K562 (cell line): ENCODE measurements around the gene AKAP13. TPM values are rescaled to one million over a fixed set of nuclear protein-coding genes. Genes with fewer than 3 reads are reported as not detected.

Experiments
- ATAC-seq: fragments of 200-7000 bp; cut with Tn5 transposase; 3 replicates; pipeline ENCODE4 v1.9.1; 2020; ENCODE audit warnings: moderate library complexity
- BruUV-seq: library from RNA; stranded (reverse); fragments of 400-500 nt; replicated peaks from 2 replicates; lab custom pipeline; 2021; lab: Mats Ljungman, UMichigan
- CTCF ChIA-PET: fragments of 300-600 bp; formaldehyde crosslinking; extraction: SDS; loops from one replicate; lab custom pipeline; 2021; ENCODE audit warnings: low intra/inter-chr PET ratio; lab: Yijun Ruan, JAX
- POLR2A ChIA-PET: fragments of 300-600, 350-650 bp; sonication (Branson Sonifier 250); formaldehyde crosslinking; extraction: SDS; loops from one replicate; lab custom pipeline; 2021; ENCODE audit warnings: antibody characterized with exemption, inconsistent platforms; lab: Yijun Ruan, JAX
- DNase-seq, 4 experiments: peaks; one replicate each; pipeline versions ENCODE4 v3.0.0 to v3.0.0-alpha.2; 2011 to 2018; ENCODE audit warnings: low spot score in 3 of 4, mixed read lengths in 3 of 4; ENCODE audit errors: extremely low read depth in 1 of 4
- FAIRE-seq: peaks from 2 replicates; lab custom pipeline; 2011; peaks lifted over from hg19 to GRCh38; lab: Jason Lieb, UNC
- H2AFZ ChIP-seq: 2 replicates; pipeline ENCODE4 v1.6.0; 2011; ENCODE audit warnings: low read depth, low read length, control low read depth, inconsistent platforms
- H3K27ac ChIP-seq: fragments of 200-600 bp; 3 replicates; pipeline ENCODE4 v1.8.0; 2011; ENCODE audit warnings: low read depth, mild to moderate bottlenecking, control low read depth, inconsistent platforms, low read length, moderate library complexity, mixed read lengths; ENCODE audit errors: extremely low read depth
- H3K27me3 ChIP-seq, 2 experiments: fragments of 300-600 bp in 1 of 2; 2 replicates in 1 of 2; 3 replicates in 1 of 2; pipeline versions ENCODE4 v1.6.0 to v1.8.0; 2011; ENCODE audit warnings: inconsistent platforms in 2 of 2, low read length in 2 of 2, mild to moderate bottlenecking in 1 of 2, mixed read lengths in 1 of 2, moderate library complexity in 1 of 2; ENCODE audit not compliant: control insufficient read depth in 2 of 2, insufficient read depth in 2 of 2
- H3K36me3 ChIP-seq: fragments of 300-600 bp; 3 replicates; pipeline ENCODE4 v1.8.0; 2011; ENCODE audit warnings: mild to moderate bottlenecking, low read length, inconsistent platforms; ENCODE audit not compliant: control insufficient read depth, insufficient read depth
- H3K4me1 ChIP-seq, 2 experiments: fragments of 200-600 bp in 1 of 2; replicated peaks in 1 of 2; 2 replicates in 1 of 2; 3 replicates in 1 of 2; pipeline versions ENCODE4 v1.5.1 to v1.8.0; 2011; ENCODE audit warnings: inconsistent platforms in 2 of 2, low read length in 2 of 2, mild to moderate bottlenecking in 1 of 2, mixed read lengths in 1 of 2, moderate library complexity in 1 of 2; ENCODE audit not compliant: control insufficient read depth in 2 of 2, insufficient read depth in 2 of 2
- H3K4me2 ChIP-seq: 2 replicates; pipeline ENCODE4 v1.6.1; 2011; ENCODE audit warnings: low read length, control low read depth, inconsistent platforms, mixed read lengths; ENCODE audit not compliant: insufficient read depth
- H3K4me3 ChIP-seq: fragments of 200-600 bp; sonication (generic), shearing (Covaris generic); 2 replicates; pipeline ENCODE4 v1.5.1; 2016; ENCODE audit warnings: control low read depth, inconsistent platforms
- H3K79me2 ChIP-seq: fragments of 200-600 bp; 3 replicates; pipeline ENCODE4 v1.8.0; 2011; ENCODE audit warnings: low read length, inconsistent platforms; ENCODE audit not compliant: control insufficient read depth, insufficient read depth
- H3K9ac ChIP-seq, 2 experiments: 2 replicates each; pipeline versions ENCODE4 v1.6.0 to v1.6.1; 2011; ENCODE audit warnings: low read depth in 2 of 2, low read length in 2 of 2, control low read depth in 1 of 2, inconsistent platforms in 1 of 2, mild to moderate bottlenecking in 1 of 2, mixed read lengths in 1 of 2; ENCODE audit not compliant: insufficient read depth in 1 of 2
- H3K9me1 ChIP-seq: one replicate; pipeline ENCODE4 v1.6.0; 2011; ENCODE audit warnings: inconsistent platforms, mild to moderate bottlenecking, low read length, moderate library complexity; ENCODE audit not compliant: control insufficient read depth, insufficient read depth
- H3K9me3 ChIP-seq: replicated peaks from 2 replicates; pipeline ENCODE4 v1.5.1; 2011; ENCODE audit warnings: low read depth, low read length, inconsistent platforms; ENCODE audit not compliant: control insufficient read depth, insufficient read depth
- H4K20me1 ChIP-seq: replicated peaks from 2 replicates; pipeline ENCODE4 v1.6.1; 2011; ENCODE audit warnings: low read length, inconsistent platforms, mixed read lengths; ENCODE audit not compliant: control insufficient read depth, insufficient read depth
- ARID3A ChIP-seq: IDR thresholded peaks from 2 replicates; pipeline ENCODE4 v1.6.1; 2012; ENCODE audit warnings: low read depth, low read length, improper control_type of control experiment, borderline replicate concordance
- BACH1 ChIP-seq: fragments of 200-800 bp; sonication (Bioruptor generic); IDR thresholded peaks from 2 replicates; pipeline ENCODE4 v1.6.1; 2016; ENCODE audit warnings: missing genetic modification characterization, missing compliant biosample characterization
- COPS2 ChIP-seq: fragments of 450-650 bp; conservative IDR thresholded peaks from 2 replicates; pipeline ENCODE4 v1.6.1; 2016; ENCODE audit warnings: mild to moderate bottlenecking, moderate library complexity
- CSDE1 ChIP-seq, 2 experiments: fragments of 450-650 bp; IDR thresholded peaks; 2 replicates each; pipeline ENCODE4 v1.6.1; 2016; ENCODE audit warnings: mild to moderate bottlenecking in 1 of 2
- DDX20 ChIP-seq: fragments of 450-650 bp; IDR thresholded peaks from 2 replicates; pipeline ENCODE4 v1.6.1; 2016; ENCODE audit warnings: missing genetic modification characterization, low read depth, mild to moderate bottlenecking, missing compliant biosample characterization, moderate library complexity
- E2F6 ChIP-seq, 2 experiments: IDR thresholded peaks; 2 replicates each; pipeline ENCODE4 v1.6.1; 2011; ENCODE audit warnings: borderline replicate concordance in 1 of 2, control low read depth in 1 of 2, low read depth in 1 of 2, low read length in 1 of 2, mild to moderate bottlenecking in 1 of 2, mixed read lengths in 1 of 2, moderate library complexity in 1 of 2; ENCODE audit not compliant: insufficient read depth in 1 of 2, insufficient read length in 1 of 2, poor library complexity in 1 of 2, severe bottlenecking in 1 of 2; ENCODE audit errors: extremely low read depth in 1 of 2
- RBM34 ChIP-seq: fragments of 200-400 bp; formaldehyde crosslinking; IDR thresholded peaks from 2 replicates; pipeline ENCODE4 v1.6.1; 2018; ENCODE audit warnings: low read length, borderline replicate concordance; ENCODE audit not compliant: insufficient read depth
- RFX1 ChIP-seq: fragments of 450-650 bp; IDR thresholded peaks from 2 replicates; pipeline ENCODE4 v1.6.1; 2016; ENCODE audit warnings: mild to moderate bottlenecking, moderate library complexity
- RFX5 ChIP-seq: IDR thresholded peaks from 2 replicates; pipeline ENCODE4 v1.6.1; 2011; ENCODE audit warnings: low read depth, mild to moderate bottlenecking, improper control_type of control experiment, low read length
- SNAPC5 ChIP-seq: fragments of 250-450 bp; sonication (Bioruptor Pico); IDR thresholded peaks from 2 replicates; pipeline ENCODE4 v1.8.0; 2021; ENCODE audit warnings: moderate library complexity, mild to moderate bottlenecking, inconsistent platforms
- TEAD2 ChIP-seq: fragments of 450-650 bp; IDR thresholded peaks from 2 replicates; pipeline ENCODE4 v1.6.1; 2016; ENCODE audit warnings: missing genetic modification characterization, control low read depth, missing compliant biosample characterization
- WGBS: fragments of 100-300 bp; shearing (Covaris generic); methylation state at CpG from one replicate; pipeline ENCODE4 v1.1.6; 2016; ENCODE audit warnings: low coverage, mixed read lengths; ENCODE audit not compliant: insufficient coverage; ENCODE audit errors: missing lambda C conversion rate; 5-methylcytosine and 5-hydroxymethylcytosine counted together
- in situ Hi-C: fragments of 300-500 bp; cut with MboI; formaldehyde crosslinking; loops from 4 replicates; pipeline ENCODE4 v1.15.0; 2018; ENCODE audit warnings: inconsistent platforms, mixed read lengths
- intact Hi-C: fragments of 100-400 bp; cut with micrococcal nuclease; formaldehyde crosslinking; loops from 2 replicates; pipeline ENCODE4 v1.14.2; 2022
- polyA plus RNA-seq, 8 experiments: library from polyadenylated mRNA; depleted of rRNA in 4 of 8; stranded (reverse) in 5 of 8; unstranded in 3 of 8; fragments of >200 nt; fragmentation: Nextera tagmentation in 2 of 8; fragmentation: Illumina TruSeq in 1 of 8; extraction: Ambion mirVana in 2 of 8; extraction: Trizol in 1 of 8; gene quantifications; 2 replicates each; pipeline versions ENCODE4 v1.2.1 to v1.2.3, GENCODE V29; 2011 to 2014; ENCODE audit warnings: inconsistent platforms in 1 of 8, missing spikeins in 1 of 8
- total RNA-seq, 7 experiments: library from RNA; depleted of rRNA in 6 of 7; stranded (reverse); fragments of >200 nt in 6 of 7; fragmentation: Illumina TruSeq in 2 of 7; extraction: Trizol in 2 of 7; gene quantifications; 2 replicates each; pipeline versions ENCODE4 v1.2.1 to v1.2.3, GENCODE V29; 2011 to 2021; ENCODE audit warnings: low replicate concordance in 1 of 7

Gene AKAP13
- total and polyA plus RNA-seq, 9 of the 15 experiments (the other 6 are each of a cell fraction or from before 2014, with no cell fraction given), result 0.03 to 1.7 (median 0.42) TPM

GRCh38 chr15:85623315-85624049 is 243.1 kb downstream of the AKAP13 start (continued):
- TF ChIP-seq ARID3A, result no peak

GRCh38 chr15:85624291-85624801 is 243.9 kb downstream of the AKAP13 start:
- no peak overlapping the region for H3K27ac ChIP-seq
- no peaks in the 10 kb centered on the region for H3K36me3 ChIP-seq
- WGBS, result 0% methylated on average over 7 of the region's 7 CpGs
- H2AFZ ChIP-seq, result no peak overlapping the region
- H3K9me1 ChIP-seq, result no peaks in the 10 kb centered on the region
- H3K79me2 ChIP-seq, result no peaks in the 10 kb centered on the region
- H3K4me1 ChIP-seq, result no peaks in the 10 kb centered on the region
- ATAC-seq (no peak), FAIRE-seq (no peak), DNase-seq (no peak)
- H4K20me1 ChIP-seq, result no peaks in the 10 kb centered on the region
- TF ChIP-seq E2F6 (IDR thresholded peaks at IDR 0.05; ENCODE audit: borderline replicate concordance in 1 of 2, extremely low read depth in 1 of 2, insufficient read depth in 1 of 2, insufficient read length in 1 of 2, low read depth in 1 of 2, low read length in 1 of 2, poor library complexity in 1 of 2, severe bottlenecking in 1 of 2) (no peak), CSDE1 (IDR thresholded peaks at IDR 0.05) (no peak), RFX1 (no peak), COPS2 (no peak), TEAD2 (tag) (no peak), DDX20 (tag) (no peak), BACH1 (tag) (no peak), SNAPC5 (CRISPR knock-in tag) (no peak), RBM34 (no peak), RFX5 (no peak)
- ChIA-PET CTCF (no interaction called here), POLR2A (interaction anchor here (0.7 to 1.3 kb wide), 2 partner anchors 9 to 18 kb away, joined by 3 to 4 read pairs; no protein-coding TSS in a partner anchor)
- in situ Hi-C loops (no loop called here), intact Hi-C loops (no loop called here)
- no peak overlapping the region for H3K9ac ChIP-seq
- H3K4me3 ChIP-seq, result no peak overlapping the region
- H3K27me3 ChIP-seq, result peaks cover 0 to 8% of the 10 kb centered on the region in 2 experiments; a peak in 1 of 5 replicates
- no peak overlapping the region for H3K4me2 ChIP-seq
- BruUV-seq, result no TSS peak
- H3K9me3 ChIP-seq, result no peaks in the 10 kb centered on the region
